DND-41 (cell line): ENCODE data around the gene PUM1.

ENCODE experiments used
- ATAC-seq: fragments of 200-7000 bp; cut with Tn5 transposase; 3 replicates; pipeline ENCODE4 v1.9.1; 2021; ENCODE audit warnings: low read depth; ENCODE audit not compliant: insufficient read depth
- DNase-seq: peaks from one replicate; pipeline ENCODE4 v3.0.0-alpha.2; 2020
- H2AFZ ChIP-seq: 2 replicates; pipeline ENCODE4 v1.6.0; 2012; ENCODE audit warnings: low read depth, low read length
- H3K27ac ChIP-seq: 2 replicates; pipeline ENCODE4 v1.5.1; 2012; ENCODE audit warnings: low read length, inconsistent platforms
- H3K27me3 ChIP-seq: fragments of 200-600 bp; sonication (generic); 2 replicates; pipeline ENCODE4 v1.6.0; 2012; ENCODE audit warnings: low read length, mild to moderate bottlenecking, inconsistent platforms; ENCODE audit not compliant: insufficient read depth, poor library complexity
- H3K36me3 ChIP-seq: 2 replicates; pipeline ENCODE4 v1.5.1; 2012; ENCODE audit warnings: low read length, inconsistent platforms; ENCODE audit not compliant: insufficient read depth
- H3K4me1 ChIP-seq: 2 replicates; pipeline ENCODE4 v1.5.1; 2012; ENCODE audit warnings: mild to moderate bottlenecking, low read length; ENCODE audit not compliant: insufficient read depth
- H3K4me2 ChIP-seq: 2 replicates; pipeline ENCODE4 v1.6.0; 2012; ENCODE audit warnings: mild to moderate bottlenecking, moderate library complexity, low read length, inconsistent platforms; ENCODE audit not compliant: insufficient read depth
- H3K4me3 ChIP-seq, 2 experiments: fragments of 200-600 bp in 1 of 2; shearing (Covaris generic) in 1 of 2; 2 replicates each; pipeline ENCODE4 v1.5.1; 2012 to 2016; ENCODE audit warnings: inconsistent platforms in 2 of 2, low read length in 2 of 2, mild to moderate bottlenecking in 2 of 2, low read depth in 1 of 2, moderate library complexity in 1 of 2
- H3K79me2 ChIP-seq: 2 replicates; pipeline ENCODE4 v1.6.0; 2012; ENCODE audit warnings: low read length, inconsistent platforms; ENCODE audit not compliant: insufficient read depth
- H3K9ac ChIP-seq: 2 replicates; pipeline ENCODE4 v1.6.0; 2012; ENCODE audit warnings: low read depth, mild to moderate bottlenecking, inconsistent platforms, low read length, moderate library complexity
- H3K9me3 ChIP-seq: 2 replicates; pipeline ENCODE4 v1.5.1; 2012; ENCODE audit warnings: low read length, moderate library complexity, mild to moderate bottlenecking, inconsistent platforms; ENCODE audit not compliant: insufficient read depth, severe bottlenecking
- H4K20me1 ChIP-seq: 2 replicates; pipeline ENCODE4 v1.6.0; 2012; ENCODE audit warnings: low read length; ENCODE audit not compliant: insufficient read depth
- EZH2 ChIP-seq: IDR thresholded peaks from 3 replicates; pipeline ENCODE4 v1.6.1; 2012; ENCODE audit warnings: borderline replicate concordance, low read depth, mild to moderate bottlenecking, moderate library complexity, low read length, inconsistent platforms; ENCODE audit not compliant: severe bottlenecking
- TF ChIP-seq, protein P1 (sequence below): IDR thresholded peaks from 2 replicates; pipeline ENCODE4 v1.5.1; 2012; ENCODE audit warnings: borderline replicate concordance, low read length, moderate library complexity, mild to moderate bottlenecking; ENCODE audit not compliant: poor library complexity, severe bottlenecking; ENCODE audit errors: extremely low read depth

The PUM1 gene

GRCh38 chr1:30883389-30884172 lies 181.9 kb downstream of the PUM1 start:
- no peak overlapping the region for H3K4me3 ChIP-seq
- H3K36me3 ChIP-seq: no peaks in the 10 kb centered on the region
- H3K9me3 ChIP-seq: no peaks in the 10 kb centered on the region
- ATAC-seq (no peak), DNase-seq (no peak)
- no peak overlapping the region for H3K4me2 ChIP-seq
- no peaks in the 10 kb centered on the region for H3K79me2 ChIP-seq
- TF ChIP-seq EZH2: no peak
- TF ChIP-seq, protein P1, sequence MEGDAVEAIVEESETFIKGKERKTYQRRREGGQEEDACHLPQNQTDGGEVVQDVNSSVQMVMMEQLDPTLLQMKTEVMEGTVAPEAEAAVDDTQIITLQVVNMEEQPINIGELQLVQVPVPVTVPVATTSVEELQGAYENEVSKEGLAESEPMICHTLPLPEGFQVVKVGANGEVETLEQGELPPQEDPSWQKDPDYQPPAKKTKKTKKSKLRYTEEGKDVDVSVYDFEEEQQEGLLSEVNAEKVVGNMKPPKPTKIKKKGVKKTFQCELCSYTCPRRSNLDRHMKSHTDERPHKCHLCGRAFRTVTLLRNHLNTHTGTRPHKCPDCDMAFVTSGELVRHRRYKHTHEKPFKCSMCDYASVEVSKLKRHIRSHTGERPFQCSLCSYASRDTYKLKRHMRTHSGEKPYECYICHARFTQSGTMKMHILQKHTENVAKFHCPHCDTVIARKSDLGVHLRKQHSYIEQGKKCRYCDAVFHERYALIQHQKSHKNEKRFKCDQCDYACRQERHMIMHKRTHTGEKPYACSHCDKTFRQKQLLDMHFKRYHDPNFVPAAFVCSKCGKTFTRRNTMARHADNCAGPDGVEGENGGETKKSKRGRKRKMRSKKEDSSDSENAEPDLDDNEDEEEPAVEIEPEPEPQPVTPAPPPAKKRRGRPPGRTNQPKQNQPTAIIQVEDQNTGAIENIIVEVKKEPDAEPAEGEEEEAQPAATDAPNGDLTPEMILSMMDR: no peak
- peaks cover 12% of the 10 kb centered on the region for H3K27me3 ChIP-seq
- H4K20me1 ChIP-seq: 0 out of 2 replicates have a peak, but pooled peaks cover 9% of the 10 kb centered on the region
- H3K9ac ChIP-seq: no peak overlapping the region
- H3K27ac ChIP-seq: no peak overlapping the region
- no peaks in the 10 kb centered on the region for H3K4me1 ChIP-seq
- H2AFZ ChIP-seq: no peak overlapping the region

DNA sequence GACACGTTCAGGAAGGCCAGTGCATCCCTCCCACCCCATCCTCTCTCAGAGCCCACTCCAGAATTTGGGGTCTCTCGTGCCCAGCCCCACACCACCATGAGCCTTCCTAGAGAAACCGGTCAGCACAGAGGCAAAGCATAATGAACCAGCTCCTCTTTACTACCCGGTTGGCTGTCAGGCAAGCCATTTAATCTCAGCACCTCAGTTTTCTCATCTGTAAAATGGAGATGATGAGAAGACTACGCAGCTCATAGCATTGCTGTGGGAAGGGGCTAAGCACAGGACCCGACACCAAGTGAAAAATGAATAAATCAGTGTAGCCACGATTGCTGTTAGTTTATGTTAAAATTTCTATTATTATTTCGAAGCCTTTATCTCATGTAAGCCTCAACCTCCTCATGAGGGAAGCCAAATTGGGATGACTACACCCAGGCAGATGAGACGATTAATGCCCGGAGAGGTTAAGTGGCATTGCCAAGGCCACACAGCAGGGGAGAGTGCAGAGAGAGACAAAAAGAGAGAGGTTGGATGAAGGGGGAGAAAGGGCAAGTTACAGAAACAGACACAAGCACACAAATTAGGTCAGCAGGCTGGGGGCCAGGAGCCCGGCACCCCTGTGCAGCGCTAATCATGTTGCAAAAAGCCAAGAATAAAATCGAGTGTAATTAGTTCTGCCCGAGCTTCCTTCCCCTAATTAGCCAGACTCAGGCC lies 182.7 kb downstream of the PUM1 start:
- H3K4me3 ChIP-seq: no peak overlapping the region
- H3K4me2 ChIP-seq: no peak overlapping the region
- no peaks in the 10 kb centered on the region for H3K79me2 ChIP-seq
- H3K4me1 ChIP-seq: no peaks in the 10 kb centered on the region
- H3K9me3 ChIP-seq: no peaks in the 10 kb centered on the region
- no peak overlapping the region for H3K9ac ChIP-seq
- DNase-seq (no peak), ATAC-seq (no peak)
- H3K27ac ChIP-seq: no peak overlapping the region
- peaks cover 20% of the 10 kb centered on the region for H3K27me3 ChIP-seq
- H3K36me3 ChIP-seq: no peaks in the 10 kb centered on the region
- no peak overlapping the region for H2AFZ ChIP-seq
- H4K20me1 ChIP-seq: peaks cover 13% of the 10 kb centered on the region; the same call in 1 of the 2 replicates
- no peak for TF ChIP-seq EZH2
- TF ChIP-seq, protein P1: no peak
